Measurements from ENCODE around the gene ZFHX3.

Gene ZFHX3

GRCh38 chr16:72969812-72970211 lies 78.1 kb downstream of the ZFHX3 start:
- no peak for DNase-seq

- DNase-seq = no peak
These were observed 78.8 kb downstream of the ZFHX3 start for GRCh38 chr16:72969146-72969545.

- DNase-seq = no peak
These were observed 80.0 kb downstream of the ZFHX3 start for GRCh38 chr16:72967941-72968340.

- no peak for DNase-seq
These were observed 84.2 kb downstream of the ZFHX3 start for GRCh38 chr16:72963533-72964315.

GRCh38 chr16:72962347-72962746 lies 85.6 kb downstream of the ZFHX3 start:
- DNase-seq = no peak

GRCh38 chr16:72961863-72962262 lies 86.1 kb downstream of the ZFHX3 start:
- DNase-seq = no peak

GRCh38 chr16:72961115-72961832 lies 86.7 kb downstream of the ZFHX3 start:
- no peak for DNase-seq

GRCh38 chr16:72960101-72960500 lies 87.8 kb downstream of the ZFHX3 start:
- DNase-seq = no peak

- no peak for DNase-seq
These were observed 88.5 kb downstream of the ZFHX3 start for GRCh38 chr16:72959301-72959996.

- no peak for DNase-seq
These were observed 89.3 kb downstream of the ZFHX3 start for GRCh38 chr16:72958522-72959076.

GRCh38 chr16:72957303-72958277 lies 90.3 kb downstream of the ZFHX3 start:
- DNase-seq = no peak

GRCh38 chr16:72956124-72957064 lies 91.5 kb downstream of the ZFHX3 start:
- DNase-seq = no peak

- DNase-seq = no peak
These were observed 95.1 kb downstream of the ZFHX3 start for GRCh38 chr16:72952811-72953271.

GRCh38 chr16:72952404-72952803 lies 95.5 kb downstream of the ZFHX3 start:
- DNase-seq = no peak

GRCh38 chr16:72951916-72952315 lies 96.0 kb downstream of the ZFHX3 start:
- no peak for DNase-seq

GRCh38 chr16:72950669-72951068 lies 97.3 kb downstream of the ZFHX3 start:
- DNase-seq = no peak

GRCh38 chr16:72948238-72948829 lies 99.6 kb downstream of the ZFHX3 start:
- DNase-seq = no peak

GRCh38 chr16:72947379-72948237 lies 100.3 kb downstream of the ZFHX3 start:
- no peak for DNase-seq

GRCh38 chr16:72946474-72947194 lies 101.3 kb downstream of the ZFHX3 start:
- DNase-seq = no peak

All from activated CD8-positive, alpha-beta memory T cell treated with anti-CD3 and anti-CD28 coated beads, Interleukin-2, amount 50 U/mL, for 48 hours (primary cell).